ENCODE results near the gene NPY5R.

GRCh38 chr4:163295138-163295537 lies 48.6 kb upstream of the NPY5R start:
- TF ChIP-seq CTCF (IDR thresholded peaks at IDR 0.05): no peak
- no peak for TF ChIP-seq POLR2AphosphoS5 (IDR thresholded peaks at IDR 0.05)
- no peak for TF ChIP-seq POLR2A (IDR thresholded peaks at IDR 0.05)
- no peak for TF ChIP-seq EP300 (IDR thresholded peaks at IDR 0.05)

All from suprapubic skin (tissue), 4 donors.